K562 (cell line): ENCODE measurements around the gene RTF1. TPM values are rescaled to one million over a fixed set of nuclear protein-coding genes. Genes with fewer than 3 reads are reported as not detected.

Source experiments
- ATAC-seq: fragments of 200-7000 bp; cut with Tn5 transposase; 3 replicates; pipeline ENCODE4 v1.9.1; 2020; ENCODE audit warnings: moderate library complexity
- BruUV-seq: library from RNA; stranded (reverse); fragments of 400-500 nt; replicated peaks from 2 replicates; lab custom pipeline; 2021; lab: Mats Ljungman, UMichigan
- CTCF ChIA-PET: fragments of 300-600 bp; formaldehyde crosslinking; extraction: SDS; loops from one replicate; lab custom pipeline; 2021; ENCODE audit warnings: low intra/inter-chr PET ratio; lab: Yijun Ruan, JAX
- POLR2A ChIA-PET: fragments of 300-600, 350-650 bp; sonication (Branson Sonifier 250); formaldehyde crosslinking; extraction: SDS; loops from one replicate; lab custom pipeline; 2021; ENCODE audit warnings: antibody characterized with exemption, inconsistent platforms; lab: Yijun Ruan, JAX
- DNase-seq, 4 experiments: peaks; one replicate each; pipeline versions ENCODE4 v3.0.0 to v3.0.0-alpha.2; 2011 to 2018; ENCODE audit warnings: low spot score in 3 of 4, mixed read lengths in 3 of 4; ENCODE audit errors: extremely low read depth in 1 of 4
- FAIRE-seq: peaks from 2 replicates; lab custom pipeline; 2011; peaks lifted over from hg19 to GRCh38; lab: Jason Lieb, UNC
- H2AFZ ChIP-seq: 2 replicates; pipeline ENCODE4 v1.6.0; 2011; ENCODE audit warnings: low read depth, low read length, control low read depth, inconsistent platforms
- H3K27ac ChIP-seq: fragments of 200-600 bp; 3 replicates; pipeline ENCODE4 v1.8.0; 2011; ENCODE audit warnings: low read depth, mild to moderate bottlenecking, control low read depth, inconsistent platforms, low read length, moderate library complexity, mixed read lengths; ENCODE audit errors: extremely low read depth
- H3K27me3 ChIP-seq, 2 experiments: fragments of 300-600 bp in 1 of 2; 2 replicates in 1 of 2; 3 replicates in 1 of 2; pipeline versions ENCODE4 v1.6.0 to v1.8.0; 2011; ENCODE audit warnings: inconsistent platforms in 2 of 2, low read length in 2 of 2, mild to moderate bottlenecking in 1 of 2, mixed read lengths in 1 of 2, moderate library complexity in 1 of 2; ENCODE audit not compliant: control insufficient read depth in 2 of 2, insufficient read depth in 2 of 2
- H3K36me3 ChIP-seq: fragments of 300-600 bp; 3 replicates; pipeline ENCODE4 v1.8.0; 2011; ENCODE audit warnings: mild to moderate bottlenecking, low read length, inconsistent platforms; ENCODE audit not compliant: control insufficient read depth, insufficient read depth
- H3K4me1 ChIP-seq, 2 experiments: fragments of 200-600 bp in 1 of 2; replicated peaks in 1 of 2; 2 replicates in 1 of 2; 3 replicates in 1 of 2; pipeline versions ENCODE4 v1.5.1 to v1.8.0; 2011; ENCODE audit warnings: inconsistent platforms in 2 of 2, low read length in 2 of 2, mild to moderate bottlenecking in 1 of 2, mixed read lengths in 1 of 2, moderate library complexity in 1 of 2; ENCODE audit not compliant: control insufficient read depth in 2 of 2, insufficient read depth in 2 of 2
- H3K4me2 ChIP-seq: 2 replicates; pipeline ENCODE4 v1.6.1; 2011; ENCODE audit warnings: low read length, control low read depth, inconsistent platforms, mixed read lengths; ENCODE audit not compliant: insufficient read depth
- H3K4me3 ChIP-seq: fragments of 200-600 bp; sonication (generic), shearing (Covaris generic); 2 replicates; pipeline ENCODE4 v1.5.1; 2016; ENCODE audit warnings: control low read depth, inconsistent platforms
- H3K79me2 ChIP-seq: fragments of 200-600 bp; 3 replicates; pipeline ENCODE4 v1.8.0; 2011; ENCODE audit warnings: low read length, inconsistent platforms; ENCODE audit not compliant: control insufficient read depth, insufficient read depth
- H3K9ac ChIP-seq, 2 experiments: 2 replicates each; pipeline versions ENCODE4 v1.6.0 to v1.6.1; 2011; ENCODE audit warnings: low read depth in 2 of 2, low read length in 2 of 2, control low read depth in 1 of 2, inconsistent platforms in 1 of 2, mild to moderate bottlenecking in 1 of 2, mixed read lengths in 1 of 2; ENCODE audit not compliant: insufficient read depth in 1 of 2
- H3K9me1 ChIP-seq: one replicate; pipeline ENCODE4 v1.6.0; 2011; ENCODE audit warnings: inconsistent platforms, mild to moderate bottlenecking, low read length, moderate library complexity; ENCODE audit not compliant: control insufficient read depth, insufficient read depth
- H3K9me3 ChIP-seq: replicated peaks from 2 replicates; pipeline ENCODE4 v1.5.1; 2011; ENCODE audit warnings: low read depth, low read length, inconsistent platforms; ENCODE audit not compliant: control insufficient read depth, insufficient read depth
- H4K20me1 ChIP-seq: replicated peaks from 2 replicates; pipeline ENCODE4 v1.6.1; 2011; ENCODE audit warnings: low read length, inconsistent platforms, mixed read lengths; ENCODE audit not compliant: control insufficient read depth, insufficient read depth
- GATA2 ChIP-seq: sonication (generic); formaldehyde crosslinking; IDR thresholded peaks from 2 replicates; pipeline ENCODE4 v1.4.0; 2020; ENCODE audit warnings: mild to moderate bottlenecking, missing genetic modification reagents
- SP2 ChIP-seq: IDR thresholded peaks from 2 replicates; pipeline ENCODE4 v1.6.1; 2011; ENCODE audit warnings: mild to moderate bottlenecking, low read depth, low read length, moderate library complexity; ENCODE audit not compliant: poor library complexity, severe bottlenecking; ENCODE audit errors: extremely low read depth
- ZNF124 ChIP-seq: sonication (generic); formaldehyde crosslinking; IDR thresholded peaks from 2 replicates; pipeline ENCODE4 v1.8.1; 2022; ENCODE audit warnings: missing genetic modification reagents
- WGBS: fragments of 100-300 bp; shearing (Covaris generic); methylation state at CpG from one replicate; pipeline ENCODE4 v1.1.6; 2016; ENCODE audit warnings: low coverage, mixed read lengths; ENCODE audit not compliant: insufficient coverage; ENCODE audit errors: missing lambda C conversion rate; 5-methylcytosine and 5-hydroxymethylcytosine counted together
- in situ Hi-C: fragments of 300-500 bp; cut with MboI; formaldehyde crosslinking; loops from 4 replicates; pipeline ENCODE4 v1.15.0; 2018; ENCODE audit warnings: inconsistent platforms, mixed read lengths
- intact Hi-C: fragments of 100-400 bp; cut with micrococcal nuclease; formaldehyde crosslinking; loops from 2 replicates; pipeline ENCODE4 v1.14.2; 2022
- polyA plus RNA-seq, 8 experiments: library from polyadenylated mRNA; depleted of rRNA in 4 of 8; stranded (reverse) in 5 of 8; unstranded in 3 of 8; fragments of >200 nt; fragmentation: Nextera tagmentation in 2 of 8; fragmentation: Illumina TruSeq in 1 of 8; extraction: Ambion mirVana in 2 of 8; extraction: Trizol in 1 of 8; gene quantifications; 2 replicates each; pipeline versions ENCODE4 v1.2.1 to v1.2.3, GENCODE V29; 2011 to 2014; ENCODE audit warnings: inconsistent platforms in 1 of 8, missing spikeins in 1 of 8
- total RNA-seq, 7 experiments: library from RNA; depleted of rRNA in 6 of 7; stranded (reverse); fragments of >200 nt in 6 of 7; fragmentation: Illumina TruSeq in 2 of 7; extraction: Trizol in 2 of 7; gene quantifications; 2 replicates each; pipeline versions ENCODE4 v1.2.1 to v1.2.3, GENCODE V29; 2011 to 2021; ENCODE audit warnings: low replicate concordance in 1 of 7
- TF ChIP-seq, protein P1 (sequence below), 2 experiments: fragments of 450-650 bp in 1 of 2; IDR thresholded peaks; 2 replicates each; pipeline ENCODE4 v1.6.1; 2011 to 2017; ENCODE audit warnings: low read depth in 2 of 2, antibody characterized with exemption in 1 of 2, borderline replicate concordance in 1 of 2, low read length in 1 of 2, mild to moderate bottlenecking in 1 of 2, mixed read lengths in 1 of 2; ENCODE audit not compliant: control insufficient read depth in 1 of 2
- TF ChIP-seq, protein P2 (sequence below): fragments of 450-650 bp; conservative IDR thresholded peaks from 2 replicates; pipeline ENCODE4 v1.6.1; 2016; ENCODE audit warnings: missing genetic modification characterization, low read depth, mild to moderate bottlenecking, control low read depth, missing compliant biosample characterization

The RTF1 gene
- total and polyA plus RNA-seq, 9 of the 15 experiments (the other 6 are each of a cell fraction or from before 2014, with no cell fraction given) = 7.6 to 69.5 (median 31.5) TPM

DNA sequence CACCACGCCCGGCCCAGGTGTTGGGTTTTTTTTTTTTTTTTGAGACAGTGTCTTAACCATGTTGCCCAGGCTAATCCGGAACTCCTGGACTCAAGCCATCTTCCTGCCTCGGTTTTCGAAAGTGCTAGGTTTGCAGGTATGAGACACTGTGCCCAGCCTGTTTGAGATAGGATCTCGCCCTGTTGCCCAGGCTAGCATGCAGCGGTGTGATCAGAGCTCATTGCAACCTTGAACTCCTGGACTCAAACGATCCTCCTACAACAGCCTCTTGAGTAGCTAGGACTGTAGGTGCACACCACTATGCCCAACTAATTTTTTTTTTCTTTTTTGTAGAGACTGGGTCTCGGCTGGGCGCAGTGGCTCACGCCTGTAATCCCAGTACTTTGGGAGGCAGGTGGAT lies 56.5 kb downstream of the RTF1 start:
- Histone ChIP-seq H3K4me2 (no peak overlapping the region), H2AFZ (no peak overlapping the region), H3K27ac (no peak overlapping the region; the same call in 2 of the 3 replicates), H3K4me1 (peaks cover 0 to 10% of the 10 kb centered on the region in 2 experiments; a peak in 2 of 5 replicates), H4K20me1 (no peaks in the 10 kb centered on the region), H3K4me3 (no peak overlapping the region), H3K36me3 (peaks cover 78% of the 10 kb centered on the region), H3K79me2 (no peaks in the 10 kb centered on the region), H3K9me3 (no peaks in the 10 kb centered on the region), H3K9ac (no peak overlapping the region), H3K27me3 (no peaks in the 10 kb centered on the region), H3K9me1 (no peaks in the 10 kb centered on the region)
- DNase-seq (no peak), FAIRE-seq (no peak), ATAC-seq (no peak)
- in situ Hi-C loops (loop anchor here (25.0 kb wide), 1 partner anchor 339 kb away; no protein-coding TSS in a partner anchor), intact Hi-C loops (no loop called here)
- POLR2A ChIA-PET = interaction anchor here (0.6 kb wide), 1 partner anchor 12 kb away, joined by 3 read pairs; no protein-coding TSS in a partner anchor
- TF ChIP-seq, protein P1, sequence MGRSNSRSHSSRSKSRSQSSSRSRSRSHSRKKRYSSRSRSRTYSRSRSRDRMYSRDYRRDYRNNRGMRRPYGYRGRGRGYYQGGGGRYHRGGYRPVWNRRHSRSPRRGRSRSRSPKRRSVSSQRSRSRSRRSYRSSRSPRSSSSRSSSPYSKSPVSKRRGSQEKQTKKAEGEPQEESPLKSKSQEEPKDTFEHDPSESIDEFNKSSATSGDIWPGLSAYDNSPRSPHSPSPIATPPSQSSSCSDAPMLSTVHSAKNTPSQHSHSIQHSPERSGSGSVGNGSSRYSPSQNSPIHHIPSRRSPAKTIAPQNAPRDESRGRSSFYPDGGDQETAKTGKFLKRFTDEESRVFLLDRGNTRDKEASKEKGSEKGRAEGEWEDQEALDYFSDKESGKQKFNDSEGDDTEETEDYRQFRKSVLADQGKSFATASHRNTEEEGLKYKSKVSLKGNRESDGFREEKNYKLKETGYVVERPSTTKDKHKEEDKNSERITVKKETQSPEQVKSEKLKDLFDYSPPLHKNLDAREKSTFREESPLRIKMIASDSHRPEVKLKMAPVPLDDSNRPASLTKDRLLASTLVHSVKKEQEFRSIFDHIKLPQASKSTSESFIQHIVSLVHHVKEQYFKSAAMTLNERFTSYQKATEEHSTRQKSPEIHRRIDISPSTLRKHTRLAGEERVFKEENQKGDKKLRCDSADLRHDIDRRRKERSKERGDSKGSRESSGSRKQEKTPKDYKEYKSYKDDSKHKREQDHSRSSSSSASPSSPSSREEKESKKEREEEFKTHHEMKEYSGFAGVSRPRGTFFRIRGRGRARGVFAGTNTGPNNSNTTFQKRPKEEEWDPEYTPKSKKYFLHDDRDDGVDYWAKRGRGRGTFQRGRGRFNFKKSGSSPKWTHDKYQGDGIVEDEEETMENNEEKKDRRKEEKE (IDR thresholded peaks at IDR 0.05; ENCODE audit: borderline replicate concordance in 1 of 2, control insufficient read depth in 1 of 2, low read depth in 2 of 2, low read length in 1 of 2) = no peak
- no peak for TF ChIP-seq GATA2 (CRISPR knock-in tag)
- TF ChIP-seq SP2 = no peak
- TF ChIP-seq, protein P2, sequence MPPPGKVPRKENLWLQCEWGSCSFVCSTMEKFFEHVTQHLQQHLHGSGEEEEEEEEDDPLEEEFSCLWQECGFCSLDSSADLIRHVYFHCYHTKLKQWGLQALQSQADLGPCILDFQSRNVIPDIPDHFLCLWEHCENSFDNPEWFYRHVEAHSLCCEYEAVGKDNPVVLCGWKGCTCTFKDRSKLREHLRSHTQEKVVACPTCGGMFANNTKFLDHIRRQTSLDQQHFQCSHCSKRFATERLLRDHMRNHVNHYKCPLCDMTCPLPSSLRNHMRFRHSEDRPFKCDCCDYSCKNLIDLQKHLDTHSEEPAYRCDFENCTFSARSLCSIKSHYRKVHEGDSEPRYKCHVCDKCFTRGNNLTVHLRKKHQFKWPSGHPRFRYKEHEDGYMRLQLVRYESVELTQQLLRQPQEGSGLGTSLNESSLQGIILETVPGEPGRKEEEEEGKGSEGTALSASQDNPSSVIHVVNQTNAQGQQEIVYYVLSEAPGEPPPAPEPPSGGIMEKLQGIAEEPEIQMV (tag) = no peak
- no peak for TF ChIP-seq ZNF124
- CTCF ChIA-PET = no interaction called here
- WGBS = 91% methylated on average over 7 of the region's 11 CpGs
- BruUV-seq = no TSS peak
